Lower leg skin (tissue), 3 donors: ENCODE results near the gene TTC22.

Experiments
- POLR2A ChIP-seq, 2 donors: fragments of 450-650 bp; IDR thresholded peaks; one replicate each; pipeline ENCODE4 v1.6.1; 2016 to 2017; ENCODE audit warnings: antibody characterized with exemption in 2 of 2, mild to moderate bottlenecking in 1 of 2, moderate library complexity in 1 of 2
- TF ChIP-seq, protein P1 (sequence below), 3 donors: fragments of 450-650 bp; IDR thresholded peaks; one replicate each; pipeline ENCODE4 v1.5.1; 2016; ENCODE audit warnings: antibody characterized with exemption in 3 of 3, mild to moderate bottlenecking in 3 of 3, moderate library complexity in 2 of 3

DNA sequence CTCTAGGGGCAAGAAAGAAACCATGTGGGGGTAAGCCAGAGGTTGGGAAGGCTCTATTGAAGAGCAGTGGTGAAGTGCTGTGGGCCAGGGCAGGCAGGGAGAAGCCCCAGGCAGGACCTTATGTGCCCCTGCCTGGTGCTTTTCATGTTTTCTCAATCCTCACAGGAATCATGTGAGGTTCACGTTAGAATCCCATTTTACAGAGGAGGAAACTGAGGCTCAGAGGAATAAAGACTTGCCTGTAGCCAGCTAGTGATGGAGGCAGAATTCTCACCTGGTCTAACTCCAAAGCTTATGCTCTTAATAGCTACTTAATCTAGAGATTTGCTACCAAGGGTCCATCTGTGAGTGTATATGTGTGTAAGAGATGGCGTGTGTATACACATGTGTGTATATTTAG, 4.2 kb downstream of the TTC22 start:
- TF ChIP-seq POLR2A (IDR thresholded peaks at IDR 0.05) = no peak
- TF ChIP-seq, protein P1, sequence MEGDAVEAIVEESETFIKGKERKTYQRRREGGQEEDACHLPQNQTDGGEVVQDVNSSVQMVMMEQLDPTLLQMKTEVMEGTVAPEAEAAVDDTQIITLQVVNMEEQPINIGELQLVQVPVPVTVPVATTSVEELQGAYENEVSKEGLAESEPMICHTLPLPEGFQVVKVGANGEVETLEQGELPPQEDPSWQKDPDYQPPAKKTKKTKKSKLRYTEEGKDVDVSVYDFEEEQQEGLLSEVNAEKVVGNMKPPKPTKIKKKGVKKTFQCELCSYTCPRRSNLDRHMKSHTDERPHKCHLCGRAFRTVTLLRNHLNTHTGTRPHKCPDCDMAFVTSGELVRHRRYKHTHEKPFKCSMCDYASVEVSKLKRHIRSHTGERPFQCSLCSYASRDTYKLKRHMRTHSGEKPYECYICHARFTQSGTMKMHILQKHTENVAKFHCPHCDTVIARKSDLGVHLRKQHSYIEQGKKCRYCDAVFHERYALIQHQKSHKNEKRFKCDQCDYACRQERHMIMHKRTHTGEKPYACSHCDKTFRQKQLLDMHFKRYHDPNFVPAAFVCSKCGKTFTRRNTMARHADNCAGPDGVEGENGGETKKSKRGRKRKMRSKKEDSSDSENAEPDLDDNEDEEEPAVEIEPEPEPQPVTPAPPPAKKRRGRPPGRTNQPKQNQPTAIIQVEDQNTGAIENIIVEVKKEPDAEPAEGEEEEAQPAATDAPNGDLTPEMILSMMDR (IDR thresholded peaks at IDR 0.05) = no peak
